ENCODE results near the gene ATP10A.

- TF ChIP-seq CTCF (IDR thresholded peaks at IDR 0.05) (no peak), POLR2A (IDR thresholded peaks at IDR 0.05) (no peak), EP300 (IDR thresholded peaks at IDR 0.05) (no peak)
Measured at GRCh38 chr15:25725758-25726157, 137.4 kb downstream of the ATP10A start.
